ENCODE data around the gene TXN2.

The TXN2 gene

DNA sequence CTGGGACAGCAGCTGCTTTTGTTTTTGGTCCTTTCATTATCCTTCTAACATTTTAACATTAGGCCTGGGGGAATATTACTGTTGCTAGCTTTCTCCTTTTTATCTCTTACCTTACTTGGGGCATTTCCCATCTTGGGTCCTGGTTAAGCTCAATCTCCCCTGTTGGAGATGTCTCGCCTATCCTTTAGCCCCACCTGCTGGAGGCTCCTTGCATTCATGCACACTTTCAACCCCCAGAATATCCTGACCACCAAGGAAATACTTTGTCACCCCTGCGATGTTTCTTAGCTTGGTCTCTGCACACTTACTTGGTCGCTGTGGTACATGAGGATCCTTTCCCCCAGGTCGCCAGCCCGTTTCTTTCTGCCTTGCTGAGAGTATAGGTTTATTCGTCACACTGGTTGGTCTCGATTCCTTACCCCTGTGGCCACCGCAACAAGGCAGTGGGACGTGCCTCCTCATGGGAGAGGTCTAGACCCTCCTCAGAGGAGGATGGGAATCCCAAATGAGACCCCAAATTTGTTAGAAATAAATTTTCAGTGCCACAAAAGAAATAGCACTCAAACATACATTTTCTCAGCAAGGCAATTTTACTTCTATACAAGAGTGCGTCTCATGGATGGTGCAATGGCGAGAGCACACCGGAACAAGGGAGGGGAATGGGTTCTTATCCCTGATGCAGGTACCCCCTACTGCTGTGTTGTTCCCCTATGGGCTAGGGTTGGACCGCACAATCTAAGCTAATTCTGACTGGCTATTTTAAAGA, 5.4 kb upstream of the TXN2 start:
- peak; percentile 39 to 45 for DNase-seq (ENCODE audit: low read depth in 2 of 2)

DNA sequence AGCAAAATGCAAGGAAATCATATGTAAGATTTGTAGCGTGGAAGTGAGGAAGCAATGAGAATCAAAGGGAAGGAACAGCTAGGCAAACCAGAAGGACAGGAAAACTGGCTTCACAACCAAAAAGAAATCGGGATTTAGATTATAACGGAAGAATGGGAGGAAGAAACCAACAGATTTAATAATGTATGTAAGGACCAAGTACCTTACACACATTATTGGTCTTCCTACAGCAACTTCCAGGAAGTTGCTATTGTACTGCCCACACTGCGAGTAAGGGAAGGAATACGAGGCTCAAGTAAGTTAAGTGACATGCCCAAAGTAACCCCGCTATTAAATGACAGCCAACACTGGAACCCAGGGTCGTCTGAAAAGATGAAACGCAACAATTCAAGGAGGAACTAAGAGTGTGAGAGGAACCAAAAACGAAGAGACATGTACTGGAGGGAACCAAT, 473 bp downstream of the TXN2 start:
- no peak for DNase-seq (ENCODE audit: low read depth in 2 of 2)

DNA sequence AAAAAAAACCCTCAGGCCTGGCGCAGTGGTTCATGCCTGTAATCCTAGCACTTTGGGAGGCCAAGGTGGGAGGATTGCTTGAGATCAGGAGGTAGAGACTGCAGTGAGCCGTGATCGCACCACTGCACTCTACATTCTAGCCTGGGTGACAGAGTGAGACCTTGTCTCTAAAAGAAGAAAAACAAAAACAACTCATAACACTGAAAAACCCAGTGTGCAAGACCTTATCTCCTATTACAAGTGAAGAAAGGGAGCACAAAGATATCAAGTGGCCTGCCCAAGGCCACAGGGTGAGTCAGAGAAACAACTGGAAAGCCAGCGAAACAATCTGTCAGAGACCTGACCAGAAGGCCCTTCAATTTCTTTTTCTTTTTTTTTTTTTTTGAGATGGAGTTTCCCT, 2.5 kb downstream of the TXN2 start:
- no peak for DNase-seq (ENCODE audit: low read depth in 2 of 2)

DNA sequence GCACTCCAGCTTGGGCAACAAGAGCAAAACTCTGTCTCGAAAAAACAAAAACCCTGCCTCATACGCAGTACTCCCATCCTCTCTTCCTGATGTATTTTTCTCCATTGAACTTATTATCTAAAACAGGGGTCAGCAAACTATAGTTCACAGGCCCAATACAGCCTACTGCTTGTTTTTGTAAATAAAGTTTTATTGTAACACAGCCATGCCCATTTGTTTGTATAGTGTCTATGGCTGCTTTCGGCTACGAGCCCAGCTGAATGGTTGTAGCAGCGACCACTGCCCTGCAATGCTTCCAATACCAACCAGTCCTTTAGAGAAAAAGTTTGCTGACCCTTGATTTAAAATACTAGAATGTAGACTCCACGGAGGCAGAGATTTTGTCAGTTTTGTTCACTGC, 6.1 kb downstream of the TXN2 start:
- no peak for DNase-seq (ENCODE audit: low read depth in 2 of 2)

DNA sequence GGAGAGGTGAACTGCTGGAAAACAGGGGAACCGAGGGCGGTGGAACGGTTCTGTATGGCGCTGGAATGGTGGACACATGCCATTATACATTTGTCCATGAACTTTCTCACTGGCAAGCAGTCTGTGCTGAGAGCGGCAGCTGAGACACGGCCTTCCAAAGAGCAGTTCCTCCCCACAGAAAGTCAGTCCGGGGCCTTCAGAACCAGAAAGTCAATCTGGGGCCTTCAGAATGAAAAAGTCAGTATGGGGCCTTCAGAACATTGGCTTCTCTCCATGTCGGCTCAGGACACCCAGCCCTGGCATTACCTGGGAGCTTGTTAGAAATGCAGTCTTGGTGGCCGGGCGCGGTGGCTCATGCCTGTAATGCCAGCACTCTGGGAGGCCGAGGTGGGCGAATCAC, 8.8 kb downstream of the TXN2 start:
- DNase-seq (ENCODE audit: low read depth in 2 of 2): no peak

DNA sequence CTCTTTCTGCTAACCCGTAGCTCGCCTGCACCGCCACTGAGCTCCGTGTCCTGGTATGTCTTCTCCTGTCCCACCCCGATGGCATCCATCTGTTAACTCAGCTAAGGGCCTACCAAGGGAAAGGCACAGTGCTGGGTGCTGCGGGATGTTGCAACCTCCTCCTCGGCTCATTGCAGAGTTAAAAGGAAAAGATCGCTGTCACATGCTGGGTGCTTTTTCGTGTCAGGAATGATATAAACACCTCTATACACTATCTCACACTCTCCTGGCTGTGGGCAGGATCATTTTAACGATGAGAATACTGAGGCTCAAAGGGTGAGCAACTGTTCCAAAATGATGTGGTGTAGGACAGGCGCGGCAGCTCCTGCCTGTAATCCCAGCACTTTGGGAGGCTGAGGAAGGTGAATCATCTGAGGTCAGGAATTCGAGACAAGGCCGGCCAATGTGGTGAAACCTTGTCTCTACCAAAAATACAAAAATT, 10.1 kb downstream of the TXN2 start:
- no peak for DNase-seq (ENCODE audit: low read depth in 2 of 2)

DNA sequence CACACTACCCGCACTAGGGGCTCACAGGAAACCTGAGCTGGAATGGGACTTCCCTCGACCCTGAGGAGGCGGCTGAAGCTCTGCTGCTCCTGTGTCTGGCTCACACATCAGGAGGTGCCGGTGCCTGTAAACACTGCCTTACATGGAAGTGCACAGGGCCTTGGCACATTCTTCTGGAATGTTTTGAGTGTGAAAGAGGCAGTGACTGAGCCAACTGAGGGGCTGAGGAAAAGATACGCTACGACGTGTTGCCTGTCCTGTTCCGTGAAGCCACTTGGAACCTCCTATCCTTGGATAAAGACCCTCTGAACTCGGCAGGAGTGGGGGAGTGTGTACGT, 10.5 kb downstream of the TXN2 start:
- no peak for DNase-seq (ENCODE audit: low read depth in 2 of 2)

DNA sequence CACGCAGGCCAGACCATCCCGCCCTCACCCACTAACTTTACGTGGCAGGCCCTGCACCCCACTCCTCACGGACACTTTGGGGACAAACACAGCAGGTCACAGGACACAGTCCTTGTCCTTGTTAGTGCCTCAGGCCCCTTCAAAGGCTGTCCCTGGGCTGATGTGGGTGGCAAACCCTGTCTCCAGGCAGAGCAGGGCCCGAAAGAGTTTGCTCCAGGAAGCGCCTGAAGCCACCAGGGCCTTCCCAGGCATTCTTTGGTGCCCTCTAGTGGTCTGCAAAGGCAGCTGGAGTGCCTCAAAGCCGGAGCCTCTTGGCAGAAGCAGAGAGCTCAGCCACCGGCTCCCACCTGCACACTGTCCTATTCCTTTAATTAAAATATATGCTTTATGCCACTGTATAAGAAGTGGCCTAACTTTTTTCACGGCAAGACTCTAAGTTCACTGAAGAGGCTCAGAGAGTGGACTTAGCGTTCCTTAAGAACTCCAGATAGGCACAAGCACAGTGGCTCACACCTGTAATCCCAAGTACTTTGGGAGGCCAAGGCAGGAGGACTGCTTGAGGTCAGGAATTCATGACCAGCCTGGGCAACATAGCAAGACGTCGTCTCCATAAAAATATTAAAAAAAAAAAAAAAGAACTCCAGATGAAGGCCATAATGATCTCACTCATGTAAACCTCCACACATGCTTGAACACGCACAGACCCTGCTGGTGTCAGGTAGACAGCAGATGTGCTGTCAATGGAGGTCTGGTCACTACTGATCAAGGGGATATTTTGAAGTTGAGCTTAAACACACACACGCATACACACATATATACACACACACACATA, 11.1 kb downstream of the TXN2 start:
- peak; percentile 67 to 74 for DNase-seq (ENCODE audit: low read depth in 2 of 2)

DNA sequence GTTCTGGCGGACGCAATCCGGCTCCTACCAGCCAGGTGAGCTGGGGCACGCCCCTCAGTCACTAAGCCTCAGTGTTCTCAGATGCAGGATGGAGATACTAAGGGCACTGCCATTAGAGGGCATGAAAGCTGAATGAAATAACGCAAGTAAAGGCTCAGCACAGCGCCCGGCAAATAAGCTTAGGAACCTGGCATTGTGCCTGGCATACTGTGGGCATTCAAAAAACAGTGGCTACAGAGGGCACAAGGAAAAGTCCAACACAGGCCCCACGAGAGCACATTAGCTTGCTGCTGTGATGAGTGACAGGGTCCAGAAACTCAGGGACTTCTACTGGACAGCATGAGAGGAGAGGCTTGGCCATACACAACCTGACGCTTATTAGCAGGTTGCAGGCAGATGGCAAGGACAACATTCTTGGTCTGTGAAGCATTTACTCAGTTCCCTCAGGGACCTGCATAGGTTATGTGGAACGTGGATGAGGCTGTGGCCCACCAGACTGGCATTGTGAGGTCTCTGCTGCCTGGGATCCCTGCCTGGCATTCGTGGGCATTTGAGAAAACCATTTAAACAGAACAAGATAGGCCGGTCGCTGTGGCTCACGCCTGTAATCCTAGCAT, 12.2 kb downstream of the TXN2 start:
- no peak for DNase-seq (ENCODE audit: low read depth in 2 of 2)

DNA sequence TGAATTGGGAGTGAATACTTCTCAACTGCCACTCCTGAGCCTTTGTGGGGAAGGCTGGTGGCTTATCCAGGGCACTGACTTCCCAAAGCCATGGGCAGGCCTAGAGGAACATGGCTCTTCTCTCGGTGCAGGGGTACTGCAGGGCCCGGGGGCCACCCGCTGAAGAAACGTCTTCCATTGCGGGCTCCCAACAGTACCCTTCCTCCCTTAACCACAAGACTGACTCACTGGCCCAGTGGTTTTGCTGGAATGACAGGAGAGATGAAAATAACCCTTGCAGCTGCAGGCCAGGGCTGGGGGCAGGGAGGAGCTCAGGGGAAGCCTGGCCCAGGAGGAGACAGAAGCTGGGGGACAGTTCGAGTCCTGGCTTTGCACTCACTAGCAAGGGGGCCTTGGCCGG, 13.5 kb downstream of the TXN2 start:
- DNase-seq (ENCODE audit: low read depth in 2 of 2): no peak

DNA sequence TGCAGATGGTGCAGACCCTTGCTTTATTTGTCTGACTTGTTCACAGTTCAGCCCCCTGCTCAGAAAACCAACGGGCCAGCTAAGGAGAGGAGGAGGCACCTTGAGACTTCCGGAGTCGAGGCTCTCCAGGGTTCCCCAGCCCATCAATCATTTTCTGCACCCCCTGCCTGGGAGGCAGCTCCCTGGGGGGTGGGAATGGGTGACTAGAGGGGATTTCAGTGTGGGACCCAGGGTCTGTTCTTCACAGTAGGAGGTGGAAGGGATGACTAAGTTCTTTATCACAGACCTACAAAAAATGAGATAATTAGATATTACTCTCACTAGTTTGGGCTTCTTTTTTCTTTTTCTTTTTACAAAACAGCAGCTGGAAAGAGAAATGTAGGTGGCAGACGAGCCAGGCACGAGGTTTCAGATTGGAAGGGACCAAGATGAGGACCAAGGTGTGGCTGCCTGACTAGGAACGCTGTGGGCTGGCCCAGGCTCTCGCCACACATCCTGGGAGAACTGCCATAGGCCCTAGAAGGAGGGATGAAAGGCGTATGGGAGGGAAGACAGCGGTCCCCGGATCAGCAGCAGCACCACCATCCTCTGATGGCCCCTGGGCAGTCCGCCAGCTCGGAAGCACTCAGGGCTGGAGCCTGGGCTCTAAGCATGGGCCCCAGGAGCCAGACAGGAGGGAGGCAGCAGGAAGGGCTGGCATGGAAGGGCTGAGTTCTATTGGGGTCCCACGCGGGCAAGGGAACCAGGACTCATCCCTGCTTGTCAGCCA, 14.2 kb downstream of the TXN2 start:
- no peak for DNase-seq (ENCODE audit: low read depth in 2 of 2)

DNA sequence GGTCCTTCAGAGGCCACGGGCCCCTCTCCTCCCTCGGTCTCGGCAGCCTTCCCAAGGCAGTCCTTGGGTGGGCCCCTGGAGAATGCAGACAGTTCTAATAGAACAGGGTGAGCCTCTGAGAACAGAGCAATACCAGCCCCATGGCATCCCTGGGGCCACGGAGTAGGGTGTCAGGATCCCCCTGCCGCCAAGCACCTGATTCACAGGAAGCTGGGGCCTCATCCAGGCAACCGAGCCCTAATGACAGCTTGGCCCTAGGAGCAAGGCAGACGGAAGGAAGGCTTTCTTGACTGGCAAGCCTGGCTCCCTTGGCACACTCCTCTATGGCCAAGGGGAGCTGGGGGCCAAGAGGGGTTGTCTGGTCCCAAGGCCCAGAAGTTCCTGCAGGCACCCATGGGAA, 15.2 kb downstream of the TXN2 start:
- no peak for DNase-seq (ENCODE audit: low read depth in 2 of 2)

DNA sequence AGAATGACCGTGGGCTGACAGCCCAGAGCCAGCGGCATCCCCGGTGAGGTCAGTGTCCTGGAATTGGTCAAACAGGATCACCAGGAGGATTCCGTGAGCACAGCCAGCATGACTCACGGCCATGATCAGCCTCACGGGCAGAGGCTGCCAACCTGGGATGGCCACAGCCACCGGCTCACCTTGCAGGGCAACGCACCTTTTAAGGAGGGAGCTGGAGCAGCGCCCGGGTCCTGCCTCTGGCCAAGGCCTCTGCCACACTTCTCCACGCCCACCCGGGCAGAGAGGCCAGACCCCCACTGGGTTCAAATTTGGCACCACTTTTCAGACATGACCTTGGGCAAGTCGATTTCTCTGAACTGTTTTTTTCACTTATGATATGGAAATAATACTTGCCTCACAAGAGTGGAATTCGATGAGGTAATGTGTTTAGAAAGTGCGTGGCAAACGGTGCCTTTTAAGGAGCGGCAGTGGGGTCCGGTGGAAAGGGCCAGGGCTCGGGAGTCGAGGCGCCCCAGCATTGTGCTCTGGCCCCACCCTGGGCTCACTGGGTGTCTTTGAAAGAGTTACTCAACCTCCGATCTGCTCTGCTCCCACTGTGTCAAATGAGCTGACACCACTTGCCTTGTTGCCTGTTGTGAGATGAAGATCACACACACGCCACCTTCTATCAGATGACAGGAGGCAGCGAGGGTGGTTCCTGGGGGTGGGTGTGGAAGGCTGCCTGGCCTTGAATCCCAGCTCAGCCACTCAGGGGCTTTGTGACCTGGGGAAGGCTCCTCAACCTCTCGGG, 16.0 kb downstream of the TXN2 start:
- DNase-seq (ENCODE audit: low read depth in 2 of 2): no peak

DNA sequence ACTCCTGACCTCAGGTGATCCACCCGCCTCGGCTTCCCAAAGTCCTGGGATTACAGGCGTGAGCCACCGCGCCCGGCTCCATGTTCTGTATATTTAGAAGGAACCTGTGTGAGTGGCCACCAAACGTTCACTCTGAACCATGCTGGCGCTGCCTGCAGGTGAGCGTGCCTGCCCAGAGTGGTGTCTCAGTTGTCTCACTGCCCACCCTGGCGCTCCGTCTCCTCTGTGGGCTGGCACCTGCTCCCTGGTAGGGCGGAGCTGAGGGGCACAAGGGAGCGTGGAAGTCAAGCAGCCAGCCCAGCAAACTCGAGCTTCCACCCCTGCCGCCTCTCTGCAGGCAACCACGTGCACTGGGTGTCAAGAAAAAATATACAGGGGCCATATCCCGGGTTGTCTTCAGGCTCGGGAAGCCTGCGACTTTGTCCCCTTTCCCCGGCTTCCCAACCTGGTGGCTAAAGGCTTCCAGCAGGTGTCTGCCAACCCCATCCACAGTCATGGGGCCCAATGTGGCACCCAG, 16.7 kb downstream of the TXN2 start:
- DNase-seq (ENCODE audit: low read depth in 2 of 2): no peak

DNA sequence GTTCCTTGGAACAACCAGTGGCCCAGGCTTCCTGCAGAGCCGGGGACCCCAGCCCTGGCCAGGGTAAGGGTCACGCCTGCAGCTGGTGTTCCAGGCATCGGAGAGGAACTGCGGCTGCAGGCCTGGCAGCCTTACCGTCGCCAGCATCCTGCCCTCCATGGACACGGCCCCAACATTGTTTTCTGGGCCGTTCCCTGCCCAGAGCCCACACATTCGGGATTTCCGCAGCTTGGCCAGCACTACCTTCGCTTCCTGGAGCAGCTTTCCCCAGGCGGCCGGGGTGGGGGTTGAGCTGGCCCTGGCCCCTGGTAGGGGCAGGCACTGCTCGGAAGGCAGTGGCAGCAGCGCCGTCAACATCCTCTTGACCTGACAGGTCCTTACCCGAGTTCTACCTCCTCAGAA, 17.7 kb downstream of the TXN2 start:
- no peak for DNase-seq (ENCODE audit: low read depth in 2 of 2)

DNA sequence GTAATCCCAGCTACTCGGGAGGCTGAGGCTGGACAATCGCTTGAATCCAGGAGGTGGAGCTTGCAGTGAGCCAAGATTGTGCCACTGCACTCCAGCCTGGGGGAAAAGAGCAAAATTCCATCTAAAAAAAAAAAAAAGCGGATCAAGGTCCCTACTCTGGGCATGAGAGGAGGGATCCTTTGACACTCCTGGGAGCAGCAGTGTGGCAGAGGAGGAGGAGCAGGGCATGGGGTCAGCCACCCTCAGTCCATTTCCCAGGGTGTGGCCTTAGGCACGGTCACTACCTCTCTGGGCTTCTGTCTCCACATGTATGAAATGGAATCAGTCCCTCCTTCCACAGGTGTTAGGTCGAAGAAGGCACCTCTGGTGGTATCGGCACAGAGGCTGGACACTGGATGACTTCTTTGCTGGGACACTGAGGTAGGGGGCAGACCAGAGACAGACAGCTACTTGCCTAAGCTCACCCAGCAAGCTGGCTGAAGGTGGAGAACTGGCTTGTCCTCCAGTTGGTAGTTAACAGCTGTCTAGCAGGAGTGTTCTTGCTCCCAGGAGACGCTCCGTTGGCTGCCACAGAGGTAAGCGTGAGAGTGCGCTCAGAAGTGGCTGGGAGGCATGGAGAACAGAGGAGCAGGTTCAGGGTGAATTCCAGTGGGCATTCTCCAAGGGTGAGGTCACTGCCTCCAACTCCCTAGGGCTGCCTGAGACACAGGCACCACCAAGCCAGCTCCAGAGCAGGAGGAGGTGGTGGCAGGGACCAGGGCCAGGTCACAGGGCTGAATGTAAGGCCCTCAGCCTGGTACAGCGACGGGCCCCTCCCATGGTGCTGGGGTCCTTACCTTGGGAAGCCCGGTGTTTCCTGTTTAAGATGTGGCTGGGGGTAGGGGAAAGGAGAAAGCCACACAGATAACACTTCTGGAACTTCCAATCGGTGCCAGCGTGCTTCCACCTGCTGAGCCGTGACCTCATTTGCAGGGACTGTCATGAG, 19.5 kb downstream of the TXN2 start:
- no peak for DNase-seq (ENCODE audit: low read depth in 2 of 2)

DNA sequence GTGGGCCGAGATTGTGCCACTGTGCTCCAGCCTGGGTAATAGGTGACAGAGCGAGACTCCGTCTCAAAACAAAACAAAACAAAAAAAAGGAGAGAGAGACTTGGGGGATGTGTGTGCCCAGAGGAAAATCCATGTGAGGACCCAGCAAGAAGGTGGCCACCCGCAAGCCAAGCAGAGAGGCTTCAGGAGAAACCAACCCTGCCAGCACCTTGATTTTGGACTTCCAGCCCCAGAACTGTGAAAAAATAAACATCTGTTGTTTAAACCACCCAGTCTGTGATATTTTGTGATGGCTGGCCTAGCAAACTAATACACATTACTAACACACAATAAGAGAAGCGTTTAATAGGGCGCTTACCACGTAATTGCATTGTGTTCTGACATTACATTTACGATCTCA, 21.2 kb downstream of the TXN2 start:
- DNase-seq (ENCODE audit: low read depth in 2 of 2): no peak

DNA sequence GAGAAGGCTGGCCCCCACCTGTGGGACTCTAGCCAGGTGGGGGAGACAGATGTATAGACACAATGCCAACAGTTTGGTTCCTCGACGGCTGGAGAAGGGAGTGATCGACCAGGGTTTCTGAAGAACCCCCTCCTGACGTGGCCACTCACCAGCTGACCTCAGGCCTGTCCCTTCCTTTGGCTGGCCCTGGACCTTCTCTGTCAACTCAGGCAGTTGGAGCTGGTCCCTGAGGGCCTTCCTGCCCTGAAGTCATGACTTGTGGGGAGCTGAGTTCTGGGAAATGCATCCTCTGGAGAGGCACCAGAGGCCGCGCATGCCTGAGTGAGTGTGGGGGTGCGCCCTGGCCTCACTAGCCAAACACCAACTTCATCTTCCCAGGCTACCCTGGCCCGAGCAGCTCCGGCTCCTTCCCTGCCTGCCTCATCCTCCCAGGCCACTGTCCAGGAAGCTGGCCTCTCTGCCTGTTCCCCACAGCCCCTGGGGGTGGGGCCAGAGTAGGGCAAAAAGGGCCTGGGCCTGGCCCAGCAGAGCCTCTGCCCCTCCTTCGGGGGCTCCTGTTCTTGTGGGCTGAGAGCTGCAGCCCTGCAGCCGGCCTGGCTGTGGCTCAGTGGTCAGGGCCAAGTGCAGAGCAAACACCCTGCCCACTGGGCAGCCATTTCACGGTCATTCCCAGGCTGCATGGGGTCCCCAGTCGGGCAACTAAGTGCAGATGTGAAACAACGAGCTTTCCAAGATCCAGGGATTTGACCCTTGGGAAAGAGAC, 23.6 kb downstream of the TXN2 start:
- no peak for DNase-seq (ENCODE audit: low read depth in 2 of 2)

DNA sequence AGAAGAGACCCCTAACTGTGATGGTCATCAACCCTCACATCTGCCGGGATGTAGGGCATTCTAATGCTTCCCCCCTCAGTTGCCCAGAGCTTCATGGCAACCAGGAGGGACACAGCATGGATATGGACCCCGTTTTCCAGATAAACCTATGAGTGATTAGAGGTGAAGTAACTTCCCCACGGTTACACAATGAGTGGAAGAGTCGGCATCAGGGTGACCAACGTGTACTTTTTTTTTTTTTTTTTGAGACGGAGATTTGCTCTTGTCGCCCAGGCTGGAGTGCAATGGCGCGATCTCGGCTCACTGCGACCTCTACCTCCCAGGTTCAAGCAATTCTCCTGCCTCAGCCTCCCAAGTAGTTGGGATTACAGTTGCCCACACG, 25.0 kb downstream of the TXN2 start:
- DNase-seq (ENCODE audit: low read depth in 2 of 2): no peak
